Hepatocyte (in vitro differentiated cells): ENCODE data around the gene IFNA21. TPM values are rescaled to one million over a fixed set of nuclear protein-coding genes. Genes with fewer than 3 reads are reported as not detected.

Source experiments
- DNase-seq: peaks from one replicate; pipeline ENCODE4 v3.0.0-alpha.2; 2016; ENCODE audit warnings: low spot score
- H2AFZ ChIP-seq: fragments of 200-600 bp; sonication (generic); 2 replicates; pipeline ENCODE4 v1.6.0; 2016; ENCODE audit warnings: antibody characterized with exemption, mild to moderate bottlenecking
- H3K27ac ChIP-seq: fragments of 200-600 bp; sonication (generic); 2 replicates; pipeline ENCODE4 v1.5.1; 2016; ENCODE audit warnings: mild to moderate bottlenecking
- H3K27me3 ChIP-seq: fragments of 200-600 bp; sonication (generic); 2 replicates; pipeline ENCODE4 v1.6.1; 2016
- H3K36me3 ChIP-seq: fragments of 200-600 bp; sonication (generic); replicated peaks from 2 replicates; pipeline ENCODE4 v1.5.1; 2016; ENCODE audit warnings: low read depth; ENCODE audit not compliant: insufficient read depth
- H3K4me1 ChIP-seq: fragments of 200-600 bp; sonication (generic); 2 replicates; pipeline ENCODE4 v1.5.1; 2016; ENCODE audit warnings: mild to moderate bottlenecking, moderate library complexity; ENCODE audit not compliant: insufficient read depth
- H3K4me2 ChIP-seq: fragments of 200-600 bp; sonication (generic); 2 replicates; pipeline ENCODE4 v1.6.0; 2016
- H3K4me3 ChIP-seq: fragments of 200-600 bp; sonication (generic); 2 replicates; pipeline ENCODE4 v1.5.1; 2016; ENCODE audit warnings: mild to moderate bottlenecking
- H3K79me2 ChIP-seq: fragments of 200-600 bp; sonication (generic); 2 replicates; pipeline ENCODE4 v1.6.0; 2017; ENCODE audit warnings: mild to moderate bottlenecking
- H3K9me2 ChIP-seq: fragments of 200-600 bp; sonication (generic); replicated peaks from 2 replicates; pipeline ENCODE4 v1.6.0; 2017; ENCODE audit warnings: mild to moderate bottlenecking; ENCODE audit not compliant: insufficient read depth
- H3K9me3 ChIP-seq: fragments of 200-600 bp; sonication (generic); 2 replicates; pipeline ENCODE4 v1.5.1; 2016; ENCODE audit warnings: low read depth, mild to moderate bottlenecking
- H4K20me1 ChIP-seq: fragments of 200-600 bp; sonication (generic); 2 replicates; pipeline ENCODE4 v1.6.0; 2016; ENCODE audit warnings: mild to moderate bottlenecking; ENCODE audit not compliant: insufficient read depth, poor library complexity, severe bottlenecking
- EZH2 ChIP-seq: fragments of 200-600 bp; sonication (generic); IDR thresholded peaks from 2 replicates; pipeline ENCODE4 v1.6.1; 2016; ENCODE audit warnings: antibody characterized with exemption, mild to moderate bottlenecking, borderline replicate concordance
- EZH2phosphoT487 ChIP-seq: fragments of 200-600 bp; sonication (generic); IDR thresholded peaks from one replicate; pipeline ENCODE4 v1.6.1; 2018; ENCODE audit warnings: antibody characterized with exemption, mild to moderate bottlenecking, low read depth, moderate library complexity; ENCODE audit not compliant: unreplicated experiment, severe bottlenecking
- WGBS: methylation state at CpG from one replicate; pipeline ENCODE4 v1.1.6; 2016; ENCODE audit warnings: low lambda C conversion rate; ENCODE audit errors: missing lambda C conversion rate; 5-methylcytosine and 5-hydroxymethylcytosine counted together
- polyA plus RNA-seq: library from polyadenylated mRNA; unstranded; fragments of >200 nt; fragmentation: Nextera tagmentation; extraction: Ambion mirVana; gene quantifications from 2 replicates; pipeline ENCODE4 v1.2.1, GENCODE V29; 2016
- total RNA-seq: library from RNA; depleted of rRNA; stranded (reverse); fragments of >200 nt; gene quantifications from 2 replicates; pipeline ENCODE4 v1.2.3, GENCODE V29; 2014
- TF ChIP-seq, protein P1 (sequence below): fragments of 200-600 bp; sonication (generic); IDR thresholded peaks from 2 replicates; pipeline ENCODE4 v1.5.1; 2016; ENCODE audit warnings: antibody characterized with exemption, mild to moderate bottlenecking; ENCODE audit not compliant: poor library complexity

IFNA21 gene
- total and polyA plus RNA-seq, 2 experiments from 2014 or later: not detected

DNA sequence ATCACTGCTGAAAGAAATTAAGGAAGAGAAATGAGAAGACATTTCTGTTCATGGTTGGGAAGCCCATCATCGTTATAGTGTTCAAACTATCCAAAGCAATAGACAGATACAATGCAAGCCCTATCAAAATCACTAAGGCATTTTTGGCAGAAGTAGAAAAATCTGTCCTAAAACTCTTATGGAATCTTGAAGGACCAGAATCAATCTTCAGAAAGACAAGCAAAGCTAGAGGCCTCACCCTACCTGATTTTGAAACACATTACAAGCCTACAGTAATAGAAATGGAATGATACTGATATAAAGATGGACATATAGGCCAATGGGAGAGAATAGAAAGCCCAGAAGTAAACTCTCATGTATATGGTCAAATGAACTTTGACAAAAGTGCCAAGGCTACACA is 4.9 kb upstream of the IFNA21 start:
- no peak for DNase-seq
- H4K20me1 ChIP-seq: no peaks in the 10 kb centered on the region
- H3K36me3 ChIP-seq: peaks cover 5% of the 10 kb centered on the region
- H3K9me3 ChIP-seq: no peaks in the 10 kb centered on the region
- H3K4me3 ChIP-seq: no peak overlapping the region
- H3K27me3 ChIP-seq: no peaks in the 10 kb centered on the region
- TF ChIP-seq, protein P1, sequence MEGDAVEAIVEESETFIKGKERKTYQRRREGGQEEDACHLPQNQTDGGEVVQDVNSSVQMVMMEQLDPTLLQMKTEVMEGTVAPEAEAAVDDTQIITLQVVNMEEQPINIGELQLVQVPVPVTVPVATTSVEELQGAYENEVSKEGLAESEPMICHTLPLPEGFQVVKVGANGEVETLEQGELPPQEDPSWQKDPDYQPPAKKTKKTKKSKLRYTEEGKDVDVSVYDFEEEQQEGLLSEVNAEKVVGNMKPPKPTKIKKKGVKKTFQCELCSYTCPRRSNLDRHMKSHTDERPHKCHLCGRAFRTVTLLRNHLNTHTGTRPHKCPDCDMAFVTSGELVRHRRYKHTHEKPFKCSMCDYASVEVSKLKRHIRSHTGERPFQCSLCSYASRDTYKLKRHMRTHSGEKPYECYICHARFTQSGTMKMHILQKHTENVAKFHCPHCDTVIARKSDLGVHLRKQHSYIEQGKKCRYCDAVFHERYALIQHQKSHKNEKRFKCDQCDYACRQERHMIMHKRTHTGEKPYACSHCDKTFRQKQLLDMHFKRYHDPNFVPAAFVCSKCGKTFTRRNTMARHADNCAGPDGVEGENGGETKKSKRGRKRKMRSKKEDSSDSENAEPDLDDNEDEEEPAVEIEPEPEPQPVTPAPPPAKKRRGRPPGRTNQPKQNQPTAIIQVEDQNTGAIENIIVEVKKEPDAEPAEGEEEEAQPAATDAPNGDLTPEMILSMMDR: no peak
- TF ChIP-seq EZH2: no peak
- no peak for TF ChIP-seq EZH2phosphoT487
- no peak overlapping the region for H3K4me2 ChIP-seq
- no peaks in the 10 kb centered on the region for H3K9me2 ChIP-seq
- WGBS: 76% methylated on average over 1 of the region's 1 CpG
- H3K79me2 ChIP-seq: no peaks in the 10 kb centered on the region
- no peaks in the 10 kb centered on the region for H3K4me1 ChIP-seq
- no peak overlapping the region for H3K27ac ChIP-seq
- H2AFZ ChIP-seq: no peak overlapping the region

DNA sequence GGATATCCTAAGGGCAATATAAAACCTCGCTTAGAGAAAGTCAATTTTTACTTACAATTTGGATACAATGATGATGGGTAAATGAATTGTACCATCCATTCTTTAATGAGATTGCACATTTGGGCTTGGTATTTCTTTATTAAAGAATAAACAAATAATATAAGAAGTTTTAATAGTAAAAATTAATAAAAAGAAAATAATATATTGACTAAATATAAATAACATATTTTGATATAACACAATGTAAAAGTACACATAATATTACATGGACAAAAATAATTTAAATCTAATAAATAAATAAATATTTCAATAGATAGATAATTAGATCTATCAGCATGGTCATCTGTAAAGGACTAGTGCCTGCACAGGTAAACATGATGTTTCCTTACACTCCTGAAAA is 944 bp downstream of the IFNA21 start:
- Histone ChIP-seq H3K9me3 (no peaks in the 10 kb centered on the region), H3K4me1 (no peaks in the 10 kb centered on the region), H3K27me3 (no peaks in the 10 kb centered on the region), H3K4me2 (no peak overlapping the region), H3K27ac (no peak overlapping the region), H3K36me3 (peaks cover 3% of the 10 kb centered on the region), H3K9me2 (no peaks in the 10 kb centered on the region), H3K4me3 (no peak overlapping the region), H2AFZ (no peak overlapping the region), H4K20me1 (no peaks in the 10 kb centered on the region), H3K79me2 (no peaks in the 10 kb centered on the region)
- no peak for DNase-seq
- TF ChIP-seq EZH2phosphoT487 (no peak), EZH2 (no peak)
- TF ChIP-seq, protein P1: no peak
- WGBS: 91% methylated on average over 1 of the region's 1 CpG

DNA sequence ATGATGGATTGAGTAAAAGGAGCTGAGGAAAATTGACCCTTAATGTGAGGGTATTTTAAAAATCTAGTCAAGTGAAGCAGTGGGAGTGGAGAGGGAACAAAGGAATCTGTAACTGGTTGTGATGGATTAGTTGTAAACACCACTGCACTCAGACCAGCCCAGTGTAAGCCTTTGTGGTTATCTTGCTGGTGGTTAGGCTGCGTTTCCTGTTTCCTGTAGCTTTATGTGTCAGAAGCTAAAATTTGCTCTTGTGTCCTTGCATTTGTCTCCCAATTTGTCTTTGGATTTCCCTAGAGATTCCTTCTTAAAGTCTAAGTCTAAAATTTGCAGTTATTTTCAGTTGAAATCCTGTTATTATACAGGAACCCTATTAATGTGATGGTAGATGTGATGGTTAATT is 6.3 kb downstream of the IFNA21 start:
- H3K4me3 ChIP-seq: no peak overlapping the region
- no peak overlapping the region for H2AFZ ChIP-seq
- no peaks in the 10 kb centered on the region for H3K79me2 ChIP-seq
- H3K9me3 ChIP-seq: no peaks in the 10 kb centered on the region
- WGBS: 29% methylated on average over 1 of the region's 1 CpG
- no peaks in the 10 kb centered on the region for H3K9me2 ChIP-seq
- TF ChIP-seq EZH2phosphoT487 (no peak), EZH2 (no peak)
- TF ChIP-seq, protein P1: no peak
- DNase-seq: no peak
- H3K27me3 ChIP-seq: no peaks in the 10 kb centered on the region
- no peak overlapping the region for H3K27ac ChIP-seq
- no peaks in the 10 kb centered on the region for H4K20me1 ChIP-seq
- no peaks in the 10 kb centered on the region for H3K4me1 ChIP-seq
- no peaks in the 10 kb centered on the region for H3K36me3 ChIP-seq
- no peak overlapping the region for H3K4me2 ChIP-seq

DNA sequence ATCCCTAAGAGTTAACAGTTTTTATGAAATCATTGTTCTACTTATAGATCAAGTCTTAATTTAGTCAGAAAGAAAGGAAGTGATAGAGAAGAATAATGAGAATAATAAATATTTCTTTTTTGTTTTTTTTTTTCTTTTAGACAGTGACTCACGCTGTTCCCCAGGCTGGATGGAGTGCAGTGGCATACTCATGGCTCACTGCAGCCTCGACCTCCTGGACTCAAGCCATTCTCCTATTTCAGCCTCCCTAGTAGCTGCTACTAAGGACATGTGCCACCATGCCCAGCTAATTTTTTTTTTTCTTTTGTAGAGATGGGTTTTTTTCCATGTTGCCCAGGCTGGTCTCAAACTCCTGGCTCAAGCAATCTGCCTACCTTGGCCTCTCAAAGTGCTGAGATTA is 11.0 kb downstream of the IFNA21 start:
- Histone ChIP-seq H2AFZ (no peak overlapping the region), H3K9me3 (no peaks in the 10 kb centered on the region), H4K20me1 (no peaks in the 10 kb centered on the region), H3K4me2 (no peak overlapping the region), H3K4me3 (no peak overlapping the region), H3K9me2 (no peaks in the 10 kb centered on the region), H3K79me2 (no peaks in the 10 kb centered on the region), H3K36me3 (no peaks in the 10 kb centered on the region), H3K27ac (no peak overlapping the region), H3K27me3 (no peaks in the 10 kb centered on the region), H3K4me1 (no peaks in the 10 kb centered on the region)
- TF ChIP-seq EZH2phosphoT487 (no peak), EZH2 (no peak)
- TF ChIP-seq, protein P1: no peak
- no peak for DNase-seq
- WGBS: 84% methylated on average over 2 of the region's 2 CpGs
